HEK293 (cell line): ENCODE results near the gene FOSB.
"Not testable (repeated sequence)": the region's sequence is repeated elsewhere in the genome, so short reads cannot be mapped to it uniquely, and the experiment has no call there.

ENCODE experiments used
- CTCF ChIA-PET: fragments of 350-600 bp; formaldehyde crosslinking; extraction: SDS; loops from one replicate; lab custom pipeline; 2021; ENCODE audit warnings: antibody characterized with exemption; lab: Yijun Ruan, JAX
- POLR2A ChIA-PET: fragments of 300-600 bp; formaldehyde crosslinking; extraction: SDS; loops from one replicate; lab custom pipeline; 2020; ENCODE audit warnings: antibody characterized with exemption, inconsistent platforms; lab: Yijun Ruan, JAX
- H3K27ac ChIP-seq: fragments of 200-500 bp; sonication (Bioruptor generic); 2 replicates; pipeline ENCODE4 v1.5.1; 2014; ENCODE audit warnings: low read depth, low read length, control low read depth, inconsistent platforms; ENCODE audit errors: extremely low read depth
- H3K36me3 ChIP-seq, 2 experiments: fragments of 200-500 bp in 1 of 2; sonication (Bioruptor generic) in 1 of 2; 1 replicate in 1 of 2; 2 replicates in 1 of 2; pipeline ENCODE4 v1.5.1; 2014 to 2017; ENCODE audit warnings: inconsistent platforms in 2 of 2, low read length in 2 of 2; ENCODE audit not compliant: control insufficient read depth in 2 of 2, insufficient read depth in 1 of 2
- H3K4me1 ChIP-seq: fragments of 200-500 bp; sonication (Bioruptor generic); 2 replicates; pipeline ENCODE4 v1.5.1; 2014; ENCODE audit warnings: mild to moderate bottlenecking, low read length, inconsistent platforms; ENCODE audit not compliant: control insufficient read depth, insufficient read depth
- H3K4me3 ChIP-seq: 2 replicates; pipeline ENCODE4 v1.5.1; 2011; ENCODE audit warnings: low read depth, mild to moderate bottlenecking, control low read depth, low read length, moderate library complexity
- H3K9me3 ChIP-seq: fragments of 200-500 bp; sonication (Bioruptor generic); 2 replicates; pipeline ENCODE4 v1.5.1; 2014; ENCODE audit warnings: low read depth, low read length, inconsistent platforms; ENCODE audit not compliant: control insufficient read depth, insufficient read depth
- GLIS2 ChIP-seq: fragments of 450-650 bp; formaldehyde crosslinking; IDR thresholded peaks from 2 replicates; pipeline ENCODE4 v1.5.1; 2016; ENCODE audit warnings: missing biosample characterization, missing genetic modification characterization
- REPIN1 ChIP-seq: fragments of 450-650 bp; formaldehyde crosslinking; IDR thresholded peaks from 2 replicates; pipeline ENCODE4 v1.5.1; 2017; ENCODE audit warnings: missing biosample characterization, missing genetic modification characterization, low read depth
- ZBTB48 ChIP-seq: fragments of 450-650 bp; formaldehyde crosslinking; IDR thresholded peaks from 2 replicates; pipeline ENCODE4 v1.5.1; 2016; ENCODE audit warnings: missing biosample characterization, missing genetic modification characterization
- ZNF121 ChIP-seq: fragments of 450-650 bp; formaldehyde crosslinking; IDR thresholded peaks from 2 replicates; pipeline ENCODE4 v1.5.1; 2016; ENCODE audit warnings: missing biosample characterization, missing genetic modification characterization
- ZNF146 ChIP-seq: fragments of 450-650 bp; formaldehyde crosslinking; IDR thresholded peaks from 2 replicates; pipeline ENCODE4 v1.5.1; 2016; ENCODE audit warnings: missing biosample characterization, missing genetic modification characterization
- ZNF280D ChIP-seq: fragments of 450-650 bp; formaldehyde crosslinking; IDR thresholded peaks from 2 replicates; pipeline ENCODE4 v1.5.1; 2016; ENCODE audit warnings: missing biosample characterization, missing genetic modification characterization
- ZNF335 ChIP-seq: fragments of 450-650 bp; formaldehyde crosslinking; conservative IDR thresholded peaks from 2 replicates; pipeline ENCODE4 v1.5.1; 2016; ENCODE audit warnings: missing biosample characterization, missing genetic modification characterization
- ZNF580 ChIP-seq: fragments of 450-650 bp; formaldehyde crosslinking; IDR thresholded peaks from 2 replicates; pipeline ENCODE4 v1.5.1; 2016; ENCODE audit warnings: missing biosample characterization, missing genetic modification characterization
- ZNF670 ChIP-seq: fragments of 450-650 bp; formaldehyde crosslinking; IDR thresholded peaks from 2 replicates; pipeline ENCODE4 v1.5.1; 2016; ENCODE audit warnings: missing biosample characterization, missing genetic modification characterization, low read depth
- ZNF677 ChIP-seq: fragments of 450-650 bp; IDR thresholded peaks from 2 replicates; pipeline ENCODE4 v1.5.0; 2018; ENCODE audit warnings: missing biosample characterization, mild to moderate bottlenecking, missing genetic modification characterization, moderate library complexity

FOSB gene

GRCh38 chr19:45431008-45431407 lies 36.8 kb upstream of the FOSB start:
- H3K4me1 ChIP-seq, H3K36me3 ChIP-seq, H3K4me3 ChIP-seq, POLR2A ChIA-PET, H3K27ac ChIP-seq, H3K9me3 ChIP-seq: not testable (repeated sequence)
- peak; percentile 62; the same call in 1 of the 2 replicates for TF ChIP-seq ZNF335 (tag by site-specific recombination)
- CTCF ChIA-PET = interaction anchor here (0.6 to 3.1 kb wide), 9 partner anchors 9 to 250 kb away, joined by 3 to 48 read pairs (median 7); no protein-coding TSS in a partner anchor

GRCh38 chr19:45432543-45432942 lies 35.3 kb upstream of the FOSB start:
- peak; percentile 84 for TF ChIP-seq ZNF121 (tag by site-specific recombination)
- POLR2A ChIA-PET, H3K9me3 ChIP-seq, H3K36me3 ChIP-seq, H3K4me1 ChIP-seq, H3K27ac ChIP-seq, H3K4me3 ChIP-seq: not testable (repeated sequence)
- CTCF ChIA-PET = interaction anchor here (2.5 to 3.1 kb wide), 3 partner anchors 7 to 53 kb away, joined by 13 to 48 read pairs (median 33); no protein-coding TSS in a partner anchor

- Histone ChIP-seq H3K27ac (no peak overlapping the region), H3K9me3 (no peaks in the 10 kb centered on the region), H3K36me3 (no peaks in the 10 kb centered on the region), H3K4me3 (no peak overlapping the region), H3K4me1 (no peaks in the 10 kb centered on the region)
- TF ChIP-seq ZNF580 (tag by site-specific recombination) = peak; percentile 89
- no peak for TF ChIP-seq ZNF670 (tag by site-specific recombination)
- peak; percentile 85; the same call in 1 of the 2 replicates for TF ChIP-seq ZNF280D (tag by site-specific recombination)
- peak; percentile 99 for TF ChIP-seq ZNF146 (tag by site-specific recombination)
- ChIA-PET CTCF (interaction anchor here (0.6 to 5.9 kb wide), 5 partner anchors 9 to 366 kb away, joined by 3 to 295 read pairs (median 7); no protein-coding TSS in a partner anchor), POLR2A (interaction anchor here (2.1 kb wide), 1 partner anchor 42 kb away, joined by 5 read pairs; no protein-coding TSS in a partner anchor)
Measured at GRCh38 chr19:45437328-45437727, 30.5 kb upstream of the FOSB start.

- TF ChIP-seq ZNF121 (tag by site-specific recombination) (peak; percentile 78), REPIN1 (peak; percentile 89), ZBTB48 (tag by site-specific recombination) (no peak), ZNF677 (tag by site-specific recombination) (no peak), GLIS2 (tag by site-specific recombination) (no peak)
- ChIA-PET CTCF (interaction anchor here (0.7 to 5.9 kb wide), 40 partner anchors 8 to 1069 kb away, joined by 3 to 295 read pairs (median 6); partner anchors contain the start of genes FOSB and PPP1R13L), POLR2A (interaction anchor here (0.5 to 1.5 kb wide), 11 partner anchors 29 to 1693 kb away, joined by 3 to 41 read pairs (median 5); partner anchors contain the start of gene FOSB)
- no peaks in the 10 kb centered on the region for H3K9me3 ChIP-seq
- H3K4me3 ChIP-seq = no peak overlapping the region
- no peaks in the 10 kb centered on the region for H3K36me3 ChIP-seq
- 0 out of 2 replicates have a peak, but pooled peaks cover 4% of the 10 kb centered on the region for H3K4me1 ChIP-seq
- no peak overlapping the region for H3K27ac ChIP-seq
Measured at GRCh38 chr19:45439190-45439568, 28.6 kb upstream of the FOSB start.
